ENCODE data around the gene GPC6.

The GPC6 gene

GRCh38 chr13:94216476-94216875 lies 989.9 kb downstream of the GPC6 start:
- TF ChIP-seq NFRKB (IDR thresholded peaks at IDR 0.05) (no peak), SUZ12 (IDR thresholded peaks at IDR 0.05) (no peak), FOXA1 (IDR thresholded peaks at IDR 0.05) (no peak), TARDBP (IDR thresholded peaks at IDR 0.05) (no peak), FOXK2 (IDR thresholded peaks at IDR 0.05) (no peak), ELF4 (IDR thresholded peaks at IDR 0.05) (no peak), CTBP1 (IDR thresholded peaks at IDR 0.05; ENCODE audit: borderline replicate concordance) (no peak), SP1 (IDR thresholded peaks at IDR 0.05) (no peak), PKNOX1 (IDR thresholded peaks at IDR 0.05) (no peak), ZNF384 (IDR thresholded peaks at IDR 0.05) (no peak), LEF1 (IDR thresholded peaks at IDR 0.05; ENCODE audit: borderline replicate concordance) (no peak), BHLHE40 (IDR thresholded peaks at IDR 0.05; ENCODE audit: borderline replicate concordance) (no peak), L3MBTL2 (conservative IDR thresholded peaks at IDR 0.05) (no peak), FOXM1 (IDR thresholded peaks at IDR 0.05; ENCODE audit: borderline replicate concordance) (no peak)
- ChIA-PET POLR2A (no interaction called here), CTCF (no interaction called here)
- no peak for DNase-seq (ENCODE audit: extremely low spot score)

DNA sequence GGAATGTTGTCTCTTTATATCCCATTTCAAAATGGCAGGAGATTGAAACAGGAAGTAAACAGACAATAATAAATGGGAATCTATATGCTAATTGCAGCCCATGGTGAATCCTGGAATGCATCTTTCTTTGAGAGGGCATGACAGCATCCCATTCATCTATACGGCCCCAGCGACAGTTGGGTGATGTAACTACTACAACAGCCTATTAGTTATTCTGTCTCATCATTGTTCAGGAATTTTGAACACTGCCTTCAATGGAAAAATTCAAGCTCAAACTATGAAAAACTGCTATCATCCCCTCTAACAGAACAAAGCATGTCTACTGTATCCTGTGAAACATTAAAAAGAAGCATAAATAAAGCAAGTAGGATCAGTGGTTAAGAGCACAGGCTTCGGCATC lies 990.8 kb downstream of the GPC6 start:
- POLR2A ChIA-PET, result no interaction called here

GRCh38 chr13:94218537-94218936 lies 991.9 kb downstream of the GPC6 start:
- DNase-seq (ENCODE audit: extremely low spot score), result no peak
- no peak for TF ChIP-seq ZNF384 (IDR thresholded peaks at IDR 0.05)
- no peak for TF ChIP-seq SP1 (IDR thresholded peaks at IDR 0.05)
- TF ChIP-seq L3MBTL2 (conservative IDR thresholded peaks at IDR 0.05), result no peak
- TF ChIP-seq ELF4 (IDR thresholded peaks at IDR 0.05), result no peak
- no peak for TF ChIP-seq TARDBP (IDR thresholded peaks at IDR 0.05)
- TF ChIP-seq FOXA1 (IDR thresholded peaks at IDR 0.05), result no peak
- no peak for TF ChIP-seq NFRKB (IDR thresholded peaks at IDR 0.05)
- no peak for TF ChIP-seq PKNOX1 (IDR thresholded peaks at IDR 0.05)
- TF ChIP-seq ARNT (IDR thresholded peaks at IDR 0.05), result no peak
- TF ChIP-seq FOXK2 (IDR thresholded peaks at IDR 0.05), result no peak
- no peak for TF ChIP-seq BHLHE40 (IDR thresholded peaks at IDR 0.05; ENCODE audit: borderline replicate concordance)
- no peak for TF ChIP-seq SUZ12 (IDR thresholded peaks at IDR 0.05)
- TF ChIP-seq CTBP1 (IDR thresholded peaks at IDR 0.05; ENCODE audit: borderline replicate concordance), result no peak
- no peak for TF ChIP-seq HDGF (IDR thresholded peaks at IDR 0.05; ENCODE audit: borderline replicate concordance)
- no peak for TF ChIP-seq LEF1 (IDR thresholded peaks at IDR 0.05; ENCODE audit: borderline replicate concordance)
- no peak for TF ChIP-seq FOXM1 (IDR thresholded peaks at IDR 0.05; ENCODE audit: borderline replicate concordance)
- POLR2A ChIA-PET, result no interaction called here
- CTCF ChIA-PET, result interaction anchor here (0.6 kb wide), 1 partner anchor 53 kb away, joined by 4 read pairs; no protein-coding TSS in a partner anchor

More for the DNA sequence above, 990.8 kb downstream of the GPC6 start:
- CTCF ChIA-PET, result interaction anchor here (0.8 kb wide), 1 partner anchor 11 kb away, joined by 3 read pairs; no protein-coding TSS in a partner anchor
- no peak for DNase-seq (ENCODE audit: extremely low spot score)
- TF ChIP-seq HDGF (IDR thresholded peaks at IDR 0.05; ENCODE audit: borderline replicate concordance), result no peak
- TF ChIP-seq ARNT (IDR thresholded peaks at IDR 0.05), result no peak
- TF ChIP-seq SUZ12 (IDR thresholded peaks at IDR 0.05), result no peak
- no peak for TF ChIP-seq ELF4 (IDR thresholded peaks at IDR 0.05)
- TF ChIP-seq CTBP1 (IDR thresholded peaks at IDR 0.05; ENCODE audit: borderline replicate concordance), result no peak
- TF ChIP-seq BHLHE40 (IDR thresholded peaks at IDR 0.05; ENCODE audit: borderline replicate concordance), result no peak
- TF ChIP-seq L3MBTL2 (conservative IDR thresholded peaks at IDR 0.05), result no peak
- no peak for TF ChIP-seq NFRKB (IDR thresholded peaks at IDR 0.05)
- no peak for TF ChIP-seq FOXA1 (IDR thresholded peaks at IDR 0.05)
- TF ChIP-seq FOXK2 (IDR thresholded peaks at IDR 0.05), result no peak
- TF ChIP-seq FOXM1 (IDR thresholded peaks at IDR 0.05; ENCODE audit: borderline replicate concordance), result no peak

DNA sequence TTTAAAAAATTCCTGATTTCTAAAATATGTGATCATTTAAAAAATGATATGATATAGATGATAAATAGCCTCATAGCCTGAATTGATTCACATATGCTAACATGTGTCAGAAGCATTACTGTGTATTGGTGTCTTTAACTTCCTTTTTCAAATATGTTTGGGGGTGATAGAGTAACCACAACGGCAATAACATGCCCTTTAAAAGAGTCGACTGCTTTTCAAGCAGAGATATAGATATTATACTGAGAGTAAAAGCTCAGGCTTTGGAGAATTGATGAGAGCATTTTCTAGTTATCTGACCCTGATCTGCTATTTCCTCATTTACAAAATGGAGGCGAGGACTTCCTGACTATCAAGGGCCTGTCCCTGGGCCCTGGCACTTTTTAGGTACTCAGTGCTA lies 992.3 kb downstream of the GPC6 start:
- ChIA-PET POLR2A (no interaction called here), CTCF (no interaction called here)
- TF ChIP-seq FOXK2 (IDR thresholded peaks at IDR 0.05), result no peak
- TF ChIP-seq BHLHE40 (IDR thresholded peaks at IDR 0.05; ENCODE audit: borderline replicate concordance), result no peak
- no peak for TF ChIP-seq FOXA1 (IDR thresholded peaks at IDR 0.05)
- TF ChIP-seq TARDBP (IDR thresholded peaks at IDR 0.05), result no peak
- no peak for TF ChIP-seq PKNOX1 (IDR thresholded peaks at IDR 0.05)
- no peak for TF ChIP-seq NFRKB (IDR thresholded peaks at IDR 0.05)
- TF ChIP-seq L3MBTL2 (conservative IDR thresholded peaks at IDR 0.05), result no peak
- no peak for TF ChIP-seq FOXM1 (IDR thresholded peaks at IDR 0.05; ENCODE audit: borderline replicate concordance)
- no peak for DNase-seq (ENCODE audit: extremely low spot score)

DNA sequence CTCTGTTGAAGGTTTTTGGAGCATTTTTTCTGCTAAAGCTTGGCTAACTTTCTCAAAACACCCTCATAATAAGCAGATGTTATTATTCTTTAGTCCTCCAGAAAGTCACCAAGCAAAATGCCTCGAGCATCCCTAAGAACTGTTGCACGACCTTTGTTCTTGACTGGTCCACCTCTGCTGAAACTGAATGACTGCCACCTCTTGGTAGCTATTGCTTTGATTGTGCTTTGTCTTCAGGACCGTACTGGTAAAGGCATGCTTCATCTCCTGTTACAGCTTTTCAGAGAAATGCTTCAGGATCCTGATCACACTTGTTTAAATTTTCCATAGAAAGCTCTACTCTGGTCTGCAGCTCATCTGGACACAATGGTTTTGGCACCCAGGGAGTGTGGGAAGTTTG lies 998.1 kb downstream of the GPC6 start:
- CTCF ChIA-PET, result no interaction called here
- DNase-seq (ENCODE audit: extremely low spot score), result no peak
- no peak for TF ChIP-seq ZNF384 (IDR thresholded peaks at IDR 0.05)
- TF ChIP-seq HDGF (IDR thresholded peaks at IDR 0.05; ENCODE audit: borderline replicate concordance), result no peak
- TF ChIP-seq LEF1 (IDR thresholded peaks at IDR 0.05; ENCODE audit: borderline replicate concordance), result no peak
- no peak for TF ChIP-seq FOXK2 (IDR thresholded peaks at IDR 0.05)
- no peak for TF ChIP-seq BHLHE40 (IDR thresholded peaks at IDR 0.05; ENCODE audit: borderline replicate concordance)
- TF ChIP-seq PKNOX1 (IDR thresholded peaks at IDR 0.05), result no peak
- no peak for TF ChIP-seq FOXA1 (IDR thresholded peaks at IDR 0.05)
- TF ChIP-seq ARNT (IDR thresholded peaks at IDR 0.05), result no peak
- no peak for TF ChIP-seq L3MBTL2 (conservative IDR thresholded peaks at IDR 0.05)
- TF ChIP-seq CTBP1 (IDR thresholded peaks at IDR 0.05; ENCODE audit: borderline replicate concordance), result no peak
- no peak for TF ChIP-seq TARDBP (IDR thresholded peaks at IDR 0.05)
- TF ChIP-seq SUZ12 (IDR thresholded peaks at IDR 0.05), result no peak
- no peak for TF ChIP-seq FOXM1 (IDR thresholded peaks at IDR 0.05; ENCODE audit: borderline replicate concordance)
- TF ChIP-seq NFRKB (IDR thresholded peaks at IDR 0.05), result no peak
- POLR2A ChIA-PET, result no interaction called here
